Glomerular visceral epithelial cell (primary cell): ENCODE results near the gene PIGV.
"Not testable (repeated sequence)": the region's sequence is repeated elsewhere in the genome, so short reads cannot be mapped to it uniquely, and the experiment has no call there.

Source experiments
- DNase-seq: peaks from one replicate; pipeline ENCODE4 v3.0.0-alpha.2; 2016; ENCODE audit errors: extremely low spot score

PIGV gene

DNA sequence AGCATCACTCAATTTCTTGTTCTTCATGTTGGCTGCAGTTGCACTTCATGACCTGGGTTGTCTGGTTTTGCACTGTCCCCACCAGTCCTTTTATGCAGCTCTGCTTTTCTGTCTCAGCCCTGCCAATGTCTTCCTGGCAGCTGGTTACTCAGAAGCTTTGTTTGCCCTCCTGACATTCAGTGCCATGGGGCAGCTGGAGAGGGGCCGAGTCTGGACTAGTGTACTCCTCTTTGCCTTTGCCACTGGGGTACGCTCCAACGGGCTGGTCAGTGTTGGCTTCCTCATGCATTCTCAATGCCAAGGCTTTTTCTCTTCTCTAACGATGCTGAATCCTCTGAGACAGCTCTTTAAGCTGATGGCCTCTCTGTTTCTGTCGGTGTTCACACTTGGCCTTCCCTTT is 6.6 kb downstream of the PIGV start:
- no peak for DNase-seq

GRCh38 chr1:26797627-26798026 is 9.9 kb downstream of the PIGV start:
- DNase-seq: no peak

DNA sequence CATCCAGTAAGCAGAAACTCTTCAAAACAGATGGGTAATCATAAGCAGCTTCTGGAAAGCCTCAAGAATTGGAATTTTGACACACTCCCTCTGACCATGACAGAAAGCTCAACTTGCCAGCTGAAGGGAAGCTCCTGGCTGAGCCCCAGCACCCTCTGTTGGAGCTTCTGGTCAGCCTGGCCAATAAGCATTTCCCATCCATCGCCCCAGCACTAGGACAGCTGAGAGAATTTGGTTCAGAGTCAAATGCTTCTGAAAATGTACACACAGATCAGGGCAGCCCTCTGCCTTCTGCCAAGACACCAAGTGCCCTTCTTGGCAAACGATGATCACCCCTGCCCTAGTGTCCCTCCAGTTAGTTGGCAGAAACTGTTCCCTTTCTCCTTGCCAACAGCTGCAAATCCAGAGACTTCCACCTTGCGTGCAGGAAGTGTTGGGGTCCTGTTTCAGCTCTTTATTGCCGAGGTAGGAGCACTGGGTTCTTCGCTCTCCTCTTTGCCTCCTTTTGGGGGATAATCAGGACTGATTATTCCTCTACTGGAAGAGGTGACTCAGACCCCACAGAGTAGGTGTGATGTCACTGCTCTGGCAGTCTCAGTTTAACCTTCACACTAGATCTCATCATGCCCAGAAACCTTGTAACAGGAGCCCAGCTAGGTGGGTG is 11.9 kb downstream of the PIGV start:
- peak; percentile 51 for DNase-seq

DNA sequence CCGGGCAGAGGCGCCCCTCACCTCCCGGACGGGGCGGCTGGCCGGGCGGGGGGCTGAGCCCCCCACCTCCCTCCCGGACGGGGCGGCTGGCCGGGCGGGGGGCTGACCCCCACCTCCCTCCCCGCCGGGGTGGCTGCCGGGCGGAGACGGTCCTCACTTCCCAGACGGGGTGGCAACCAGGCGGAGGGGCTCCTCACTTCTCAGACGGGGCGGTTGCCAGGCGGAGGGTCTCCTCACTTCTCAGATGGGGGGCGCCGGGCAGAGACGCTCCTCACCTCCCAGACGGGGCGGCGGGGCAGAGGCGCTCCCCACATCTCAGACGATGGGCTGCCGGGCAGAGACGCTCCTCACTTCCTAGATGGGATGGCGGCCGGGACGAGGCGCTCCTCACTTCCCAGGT is 16.2 kb downstream of the PIGV start:
- not testable (repeated sequence) for DNase-seq

GRCh38 chr1:26810105-26810504 is 22.4 kb downstream of the PIGV start:
- peak; percentile 60 for DNase-seq

DNA sequence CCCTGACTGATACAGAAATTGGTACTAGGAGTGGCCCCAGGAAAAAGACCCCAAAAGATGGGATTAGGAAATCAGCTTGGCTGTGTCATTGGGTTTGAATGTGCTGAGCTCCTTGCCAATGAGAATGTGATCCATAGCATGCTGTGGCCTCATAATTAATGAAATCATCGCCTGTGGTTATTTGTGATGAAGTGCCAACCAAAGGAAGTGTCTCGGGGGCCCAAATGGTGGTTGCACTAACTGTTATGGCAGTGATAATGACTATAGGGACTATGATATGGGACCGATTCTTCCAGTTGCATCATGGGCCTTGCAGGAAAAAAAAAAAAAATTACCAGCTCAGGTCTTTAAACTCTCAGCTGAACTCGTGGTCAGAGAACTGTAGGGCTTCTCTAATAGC is 23.3 kb downstream of the PIGV start:
- no peak for DNase-seq

DNA sequence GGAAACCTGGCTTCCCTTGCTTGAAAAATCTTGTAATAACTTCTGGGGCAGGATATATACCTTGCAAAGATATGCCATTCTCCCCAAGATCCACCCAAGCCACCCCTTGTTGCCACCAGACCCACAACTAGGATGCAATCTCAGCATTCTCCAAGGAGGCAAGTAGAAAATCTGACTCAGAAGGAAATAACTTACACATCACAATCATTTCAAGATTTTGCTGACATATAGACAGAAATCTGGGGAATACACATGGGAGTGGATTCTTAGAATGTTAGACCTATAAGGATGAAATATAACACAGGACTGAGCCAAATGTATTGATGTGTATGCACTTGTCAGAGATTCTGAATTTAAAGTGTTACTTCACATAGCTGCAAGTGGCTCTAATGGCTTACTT is 24.0 kb downstream of the PIGV start:
- no peak for DNase-seq

GRCh38 chr1:26814377-26814776 is 26.6 kb downstream of the PIGV start:
- DNase-seq: no peak

DNA sequence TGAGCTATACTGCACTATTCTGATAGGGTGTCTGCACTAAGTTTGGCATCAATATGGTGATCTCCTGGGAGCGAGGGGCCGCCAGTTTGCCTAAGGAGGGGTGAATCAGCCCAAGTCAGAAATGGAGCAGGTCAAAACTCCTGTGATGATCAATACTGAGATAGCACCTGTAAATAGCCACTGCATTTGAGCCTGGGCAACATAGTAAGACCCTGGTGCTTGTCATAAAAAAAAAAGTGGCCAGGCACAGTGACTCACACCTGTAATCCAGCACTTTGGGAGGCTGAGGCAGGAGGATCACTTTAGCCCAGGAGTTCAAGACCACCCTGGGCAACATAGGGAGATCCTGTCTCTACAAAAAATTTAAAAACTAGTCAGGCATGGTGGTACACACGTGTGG is 27.1 kb downstream of the PIGV start:
- DNase-seq: no peak

DNA sequence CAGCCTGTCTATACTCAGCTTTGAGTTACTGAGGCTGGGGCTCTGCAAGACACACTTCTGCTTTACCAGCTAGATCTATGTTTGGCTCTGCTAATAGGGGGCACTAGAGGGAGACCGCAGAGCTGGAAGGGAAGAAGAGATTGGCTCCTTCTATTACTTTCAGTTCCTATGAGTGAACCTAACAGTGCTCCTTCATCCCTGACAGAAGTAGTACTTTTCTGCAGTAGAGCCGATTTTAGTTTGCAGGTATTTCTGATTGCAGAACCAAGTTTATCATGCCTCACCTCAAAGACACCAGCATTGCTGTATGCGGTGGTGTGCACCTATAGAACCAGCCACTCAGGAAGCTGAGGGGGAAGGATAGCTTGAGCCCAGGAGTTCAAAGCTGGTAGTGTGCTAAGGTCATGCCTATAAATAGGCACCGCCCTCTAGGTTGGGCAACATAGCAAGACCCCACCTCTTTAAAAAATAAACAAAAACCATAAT is 33.1 kb downstream of the PIGV start:
- DNase-seq: no peak

GRCh38 chr1:26822737-26823395 is 35.1 kb downstream of the PIGV start:
- DNase-seq: no peak

GRCh38 chr1:26824731-26825130 is 37.0 kb downstream of the PIGV start:
- no peak for DNase-seq

DNA sequence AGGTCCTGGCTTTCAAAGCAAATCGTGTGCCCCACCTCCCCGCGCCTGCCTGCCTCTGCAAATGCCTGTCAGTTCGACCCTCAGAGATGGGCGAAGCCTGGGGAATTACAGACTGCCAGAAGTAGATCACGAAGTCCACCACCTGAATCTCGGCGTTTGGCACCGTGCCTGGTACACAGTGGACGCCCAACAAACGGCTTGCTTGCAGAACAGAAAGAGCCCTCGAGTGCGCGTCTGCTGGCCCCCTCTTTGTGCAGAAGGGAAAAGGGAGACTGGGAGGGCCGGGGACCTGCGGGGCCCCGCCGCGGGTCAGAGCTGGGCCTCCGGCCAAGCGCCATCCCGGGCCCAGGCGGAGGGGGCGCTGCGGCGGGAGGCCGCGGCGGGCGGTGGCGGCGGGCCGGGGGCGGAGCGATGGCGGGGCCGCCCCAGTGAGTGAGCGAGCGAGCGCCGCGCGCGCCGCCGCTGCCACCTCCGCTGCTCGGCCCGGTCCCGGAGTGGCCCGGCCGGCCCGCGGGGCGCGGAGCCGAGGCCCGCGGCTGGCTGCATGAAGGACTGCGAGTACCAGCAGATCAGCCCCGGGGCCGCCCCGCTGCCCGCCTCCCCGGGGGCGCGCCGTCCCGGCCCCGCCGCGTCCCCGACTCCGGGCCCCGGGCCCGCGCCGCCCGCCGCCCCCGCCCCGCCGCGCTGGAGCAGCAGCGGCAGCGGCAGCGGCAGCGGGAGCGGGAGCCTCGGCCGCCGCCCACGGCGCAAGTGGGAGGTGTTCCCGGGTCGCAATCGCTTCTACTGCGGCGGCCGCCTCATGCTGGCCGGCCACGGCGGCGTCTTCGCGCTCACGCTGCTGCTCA is 38.7 kb downstream of the PIGV start, which contains the start of gene ZDHHC18:
Gene ZDHHC18, plus strand, starts transcription at position 428 of the 845 bp plus-strand sequence. Its CDS starts 117 bp downstream, at position 545.
- DNase-seq: peak; percentile 73

- no peak for DNase-seq
These were observed 39.4 kb downstream of the PIGV start for GRCh38 chr1:26827106-26827604.

GRCh38 chr1:26827663-26828062 is 39.9 kb downstream of the PIGV start:
- no peak for DNase-seq

DNA sequence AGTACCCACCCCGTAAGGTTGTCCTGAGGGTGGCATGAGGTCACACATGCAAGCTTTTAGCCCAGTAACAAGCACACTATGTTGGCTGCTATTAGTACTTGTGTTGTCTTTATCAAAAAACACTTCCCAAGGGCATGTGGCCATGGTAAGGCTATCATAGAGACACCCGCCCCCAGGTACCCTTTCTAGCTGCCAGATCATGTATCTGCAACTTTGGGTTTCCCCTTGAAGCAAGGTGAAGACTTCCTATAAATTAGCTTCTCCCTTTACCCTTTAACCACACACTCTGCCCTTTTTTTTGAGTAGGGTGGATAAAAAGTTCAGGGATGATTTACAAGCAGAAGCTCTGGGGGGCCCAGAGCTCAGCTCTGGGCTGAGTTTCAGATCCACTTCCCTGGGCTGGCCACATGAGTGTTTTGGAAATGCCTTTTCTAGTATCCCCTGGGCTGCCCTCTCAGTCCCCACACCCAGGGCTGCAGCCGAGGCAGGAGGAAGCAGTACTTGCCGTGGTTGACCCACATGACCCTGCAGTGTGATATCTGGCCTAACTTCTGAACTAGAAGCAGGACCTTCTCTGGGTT is 40.8 kb downstream of the PIGV start:
- no peak for DNase-seq

DNA sequence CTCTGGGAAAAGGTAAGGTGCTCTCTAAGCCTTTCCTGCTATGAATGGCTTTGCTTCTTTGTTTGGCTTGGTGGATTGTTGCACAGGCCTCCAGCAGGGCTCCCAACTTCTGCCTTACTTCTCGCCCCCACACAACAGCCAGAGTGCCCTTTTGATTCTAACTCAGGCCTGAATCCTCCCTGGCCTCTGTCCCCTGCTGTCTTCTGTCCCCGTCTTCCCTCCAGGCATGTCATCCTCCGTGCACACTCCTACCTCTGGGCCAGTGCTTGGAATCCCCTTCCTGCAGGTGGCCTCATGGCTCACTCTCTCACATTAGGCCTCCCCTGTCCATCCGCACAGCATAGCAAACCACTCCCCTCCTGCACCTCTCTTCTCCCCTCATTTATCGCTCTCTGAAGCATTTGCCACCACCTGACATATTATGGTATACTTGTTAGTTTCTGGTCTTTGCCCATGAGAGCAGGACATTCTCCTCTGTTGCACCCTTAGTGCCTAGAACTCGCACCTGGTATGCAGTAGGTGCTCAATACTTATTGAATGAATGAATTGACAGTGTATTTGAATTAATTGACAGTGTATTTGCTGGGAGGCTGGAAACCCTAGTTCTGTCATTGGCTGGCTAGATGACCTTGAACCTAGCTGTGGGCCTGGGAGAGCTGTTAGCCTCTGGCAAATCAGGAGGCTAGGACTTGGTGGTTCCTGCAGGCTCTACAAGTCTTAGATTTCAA is 41.6 kb downstream of the PIGV start:
- DNase-seq: no peak

DNA sequence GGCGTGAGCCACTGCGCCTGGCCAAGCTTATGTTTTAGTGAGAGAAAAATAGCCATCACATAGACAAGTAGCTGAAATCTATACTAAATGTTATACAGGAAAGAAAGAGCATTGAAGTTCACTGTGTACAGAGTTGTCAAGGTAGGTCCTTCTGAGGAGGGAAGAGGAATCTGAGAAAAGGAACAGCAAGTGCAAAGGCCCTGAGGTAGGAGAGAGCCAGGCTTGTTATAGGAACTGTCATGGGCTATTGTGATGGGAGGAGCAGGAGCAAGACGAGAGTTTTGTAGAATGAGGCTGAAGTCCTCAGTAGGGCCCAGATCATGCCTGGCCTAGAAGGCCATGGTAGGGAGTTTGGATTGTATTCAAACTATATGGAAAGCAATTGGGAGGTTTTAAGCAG is 43.3 kb downstream of the PIGV start:
- no peak for DNase-seq

GRCh38 chr1:26831546-26832248 is 43.9 kb downstream of the PIGV start:
- DNase-seq: no peak

DNA sequence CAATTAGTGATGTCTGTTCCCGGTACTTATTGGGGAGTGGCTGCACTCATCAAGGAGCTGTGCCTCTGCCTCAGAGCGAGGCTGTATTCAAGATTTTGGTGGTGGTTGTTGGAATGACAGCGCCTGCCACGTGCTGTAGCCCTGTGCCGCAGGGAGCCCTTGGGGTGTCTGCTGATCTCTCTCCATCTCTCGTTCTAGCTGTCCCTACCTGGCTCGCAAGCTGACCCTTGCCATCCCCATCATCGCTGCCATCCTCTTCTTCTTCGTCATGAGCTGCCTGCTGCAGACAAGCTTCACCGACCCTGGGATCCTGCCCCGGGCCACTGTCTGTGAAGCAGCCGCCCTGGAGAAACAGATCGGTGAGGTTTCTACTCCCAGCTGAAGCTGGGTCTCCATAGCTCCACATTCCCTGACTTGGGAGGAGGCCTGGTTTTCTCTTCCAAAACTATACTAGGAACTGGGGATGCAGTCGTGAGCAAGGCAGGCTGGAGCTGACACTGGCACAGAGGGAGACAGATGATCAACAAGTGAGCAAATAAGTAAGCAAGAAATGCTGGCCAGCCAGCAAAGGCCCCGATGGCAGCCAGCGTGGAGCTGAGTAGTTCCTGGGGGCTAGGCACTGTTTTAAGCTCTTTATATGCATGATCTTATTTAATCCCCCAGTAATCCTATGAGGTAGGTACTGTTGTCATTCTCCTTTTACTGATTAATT is 44.7 kb downstream of the PIGV start:
- DNase-seq: no peak
